Peyer's patch (tissue), 4 donors: ENCODE measurements around the gene UGT2B15. TPM values are rescaled to one million over a fixed set of nuclear protein-coding genes. Genes with fewer than 3 reads are reported as not detected.
"Not testable (repeated sequence)": the region's sequence is repeated elsewhere in the genome, so short reads cannot be mapped to it uniquely, and the experiment has no call there.

Experiments
- DNase-seq, 3 donors: peaks; one replicate each; pipeline ENCODE4 v3.0.0-alpha.2; 2017 to 2019
- H3K27ac ChIP-seq, 4 donors: fragments of 200-600 bp; sonication (generic); one replicate each; pipeline ENCODE4 v1.5.1; 2016 to 2019
- H3K27me3 ChIP-seq, 2 donors: fragments of 200-600 bp; sonication (generic); one replicate each; pipeline ENCODE4 v1.5.1; 2019
- H3K36me3 ChIP-seq, 3 donors: fragments of 200-600 bp; sonication (generic); one replicate each; pipeline ENCODE4 v1.5.1; 2016 to 2019
- H3K4me1 ChIP-seq, 4 donors: fragments of 200-600 bp; sonication (generic); one replicate each; pipeline ENCODE4 v1.5.1; 2016 to 2019
- H3K4me3 ChIP-seq, 4 donors: fragments of 200-600 bp; sonication (generic); 1 replicate in 3 of 4; 2 replicates in 1 of 4; pipeline ENCODE4 v1.5.1; 2016 to 2019; ENCODE audit warnings: mild to moderate bottlenecking in 1 of 4
- H3K9me3 ChIP-seq, 4 donors: fragments of 200-600 bp; sonication (generic); one replicate each; pipeline ENCODE4 v1.5.1; 2016 to 2019; ENCODE audit warnings: mild to moderate bottlenecking in 1 of 4
- CTCF ChIP-seq, 6 experiments: fragments of 450-650 bp in 4 of 6; fragments of 200-600 bp in 2 of 6; sonication (generic) in 1 of 6; IDR thresholded peaks; one replicate each; pipeline ENCODE4 v1.5.1; 2017 to 2019; ENCODE audit warnings: antibody characterized with exemption in 6 of 6, mild to moderate bottlenecking in 3 of 6, moderate library complexity in 1 of 6
- POLR2A ChIP-seq, 2 donors: fragments of 450-650 bp; IDR thresholded peaks; one replicate each; pipeline ENCODE4 v1.5.1; 2017; ENCODE audit warnings: antibody characterized with exemption in 2 of 2, mild to moderate bottlenecking in 2 of 2, moderate library complexity in 2 of 2
- total RNA-seq, 4 donors: library from RNA; depleted of rRNA; stranded (reverse); fragments of >200 nt; gene quantifications; one replicate each; pipeline ENCODE4 v1.1.0, GENCODE V29; 2016

Gene UGT2B15
- total RNA-seq, 4 donors from 2014 or later = 13.0 to 76.4 (median 24.0) TPM; not detected in 1

- H3K27ac ChIP-seq, DNase-seq, H3K27me3 ChIP-seq, H3K36me3 ChIP-seq, H3K4me1 ChIP-seq, H3K9me3 ChIP-seq, H3K4me3 ChIP-seq: not testable (repeated sequence)
- TF ChIP-seq CTCF (IDR thresholded peaks at IDR 0.05) = peak in 1 of 6 experiments; percentile 4
These were observed 13.3 kb downstream of the UGT2B15 start for GRCh38 chr4:68657022-68657594.

- H3K9me3 ChIP-seq, DNase-seq, H3K4me1 ChIP-seq, H3K4me3 ChIP-seq, H3K27me3 ChIP-seq, H3K36me3 ChIP-seq: not testable (repeated sequence)
- peak overlapping the region in 1 of 4 donors; percentile 12 for H3K27ac ChIP-seq
These were observed 13.9 kb downstream of the UGT2B15 start for GRCh38 chr4:68656445-68656973.

- no peak for DNase-seq
- no peaks in the 10 kb centered on the region for H3K27me3 ChIP-seq
- no peaks in the 10 kb centered on the region for H3K36me3 ChIP-seq
- H3K27ac ChIP-seq = no peak overlapping the region
- no peak overlapping the region for H3K4me3 ChIP-seq
- H3K9me3 ChIP-seq = no peaks in the 10 kb centered on the region
- TF ChIP-seq POLR2A (IDR thresholded peaks at IDR 0.05) = no peak
- no peak for TF ChIP-seq CTCF (IDR thresholded peaks at IDR 0.05)
- no peaks in the 10 kb centered on the region for H3K4me1 ChIP-seq
These were observed 14.5 kb downstream of the UGT2B15 start for GRCh38 chr4:68655764-68656444.

- no peak overlapping the region for H3K27ac ChIP-seq
- no peaks in the 10 kb centered on the region for H3K27me3 ChIP-seq
- no peak overlapping the region for H3K4me3 ChIP-seq
- no peak for TF ChIP-seq POLR2A (IDR thresholded peaks at IDR 0.05)
- TF ChIP-seq CTCF (IDR thresholded peaks at IDR 0.05) = no peak
- no peaks in the 10 kb centered on the region for H3K4me1 ChIP-seq
- no peaks in the 10 kb centered on the region for H3K36me3 ChIP-seq
- H3K9me3 ChIP-seq = no peaks in the 10 kb centered on the region
- DNase-seq = no peak
These were observed 15.3 kb downstream of the UGT2B15 start for GRCh38 chr4:68654946-68655721.

- no peaks in the 10 kb centered on the region for H3K36me3 ChIP-seq
- no peak for DNase-seq
- H3K4me1 ChIP-seq = no peaks in the 10 kb centered on the region
- no peaks in the 10 kb centered on the region for H3K27me3 ChIP-seq
- H3K9me3 ChIP-seq = no peaks in the 10 kb centered on the region
- H3K27ac ChIP-seq = no peak overlapping the region
- TF ChIP-seq POLR2A (IDR thresholded peaks at IDR 0.05) = no peak
- no peak overlapping the region for H3K4me3 ChIP-seq
These were observed 18.5 kb downstream of the UGT2B15 start for GRCh38 chr4:68651932-68652331.

GRCh38 chr4:68630371-68630770 is 40.1 kb downstream of the UGT2B15 start:
- H3K36me3 ChIP-seq = no peaks in the 10 kb centered on the region
- TF ChIP-seq CTCF (IDR thresholded peaks at IDR 0.05) (no peak), POLR2A (IDR thresholded peaks at IDR 0.05) (no peak)
- no peaks in the 10 kb centered on the region for H3K27me3 ChIP-seq

GRCh38 chr4:68622731-68623130 is 47.7 kb downstream of the UGT2B15 start:
- DNase-seq, H3K27me3 ChIP-seq, H3K36me3 ChIP-seq, H3K9me3 ChIP-seq, H3K27ac ChIP-seq, H3K4me3 ChIP-seq, H3K4me1 ChIP-seq: not testable (repeated sequence)

More at GRCh38 chr4:68630371-68630770, 40.1 kb downstream of the UGT2B15 start:
- H3K27ac ChIP-seq = no peak overlapping the region
- H3K9me3 ChIP-seq = no peaks in the 10 kb centered on the region
- no peaks in the 10 kb centered on the region for H3K4me1 ChIP-seq
- no peak for DNase-seq
- no peak overlapping the region for H3K4me3 ChIP-seq
